ENCODE results near the gene CCDC12.

DNA sequence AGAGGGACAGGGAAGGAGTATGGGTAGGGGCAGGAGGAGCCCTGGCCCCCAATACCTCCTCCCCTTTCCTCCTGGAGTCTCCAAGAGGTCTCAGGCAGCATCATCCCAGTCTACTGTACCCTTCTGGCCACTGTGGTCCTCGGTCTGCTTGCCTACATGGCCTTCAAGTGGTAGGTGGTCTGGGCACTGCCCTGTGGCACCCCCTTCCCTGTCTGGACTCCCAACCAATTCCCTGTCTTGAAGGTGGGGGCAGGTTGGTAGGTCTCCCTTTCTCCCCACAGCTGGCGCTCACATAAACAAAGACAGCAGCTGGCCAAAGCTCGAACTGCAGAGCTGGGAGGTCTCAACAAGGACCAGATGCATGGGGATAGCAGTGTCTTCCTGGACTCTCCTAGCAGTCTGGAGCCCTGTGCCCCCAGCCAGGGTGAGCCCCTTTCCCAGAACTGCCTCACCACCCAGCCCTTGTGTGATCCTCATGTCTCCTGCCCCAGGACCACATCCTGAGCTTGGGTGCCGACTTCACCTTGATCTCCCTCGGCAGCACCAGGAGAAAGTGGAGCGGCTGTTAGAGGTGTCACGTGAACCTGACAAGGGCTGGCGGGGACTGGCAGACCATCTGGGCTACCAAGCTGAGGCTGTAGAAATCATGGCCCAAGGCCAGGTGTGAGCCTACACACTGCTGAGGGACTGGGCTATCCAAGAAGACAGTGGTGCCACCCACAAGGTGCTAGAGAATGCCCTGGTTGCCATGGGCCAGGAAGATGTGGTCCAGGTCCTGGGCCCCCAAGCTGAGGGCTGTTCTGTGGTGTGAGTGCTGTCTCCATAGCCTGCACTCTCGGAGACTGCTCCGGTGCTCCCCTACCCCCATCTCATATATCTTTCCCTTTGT, 36.0 kb upstream of the CCDC12 start:
- TF ChIP-seq, protein P1, sequence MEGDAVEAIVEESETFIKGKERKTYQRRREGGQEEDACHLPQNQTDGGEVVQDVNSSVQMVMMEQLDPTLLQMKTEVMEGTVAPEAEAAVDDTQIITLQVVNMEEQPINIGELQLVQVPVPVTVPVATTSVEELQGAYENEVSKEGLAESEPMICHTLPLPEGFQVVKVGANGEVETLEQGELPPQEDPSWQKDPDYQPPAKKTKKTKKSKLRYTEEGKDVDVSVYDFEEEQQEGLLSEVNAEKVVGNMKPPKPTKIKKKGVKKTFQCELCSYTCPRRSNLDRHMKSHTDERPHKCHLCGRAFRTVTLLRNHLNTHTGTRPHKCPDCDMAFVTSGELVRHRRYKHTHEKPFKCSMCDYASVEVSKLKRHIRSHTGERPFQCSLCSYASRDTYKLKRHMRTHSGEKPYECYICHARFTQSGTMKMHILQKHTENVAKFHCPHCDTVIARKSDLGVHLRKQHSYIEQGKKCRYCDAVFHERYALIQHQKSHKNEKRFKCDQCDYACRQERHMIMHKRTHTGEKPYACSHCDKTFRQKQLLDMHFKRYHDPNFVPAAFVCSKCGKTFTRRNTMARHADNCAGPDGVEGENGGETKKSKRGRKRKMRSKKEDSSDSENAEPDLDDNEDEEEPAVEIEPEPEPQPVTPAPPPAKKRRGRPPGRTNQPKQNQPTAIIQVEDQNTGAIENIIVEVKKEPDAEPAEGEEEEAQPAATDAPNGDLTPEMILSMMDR (IDR thresholded peaks at IDR 0.05): no peak
- no peak for TF ChIP-seq POLR2A (IDR thresholded peaks at IDR 0.05)
